Activated CD4-positive, alpha-beta T cell treated with anti-CD3 and anti-CD28 coated beads for 36 hours (primary cell): ENCODE results near the gene SLC13A2. TPM values are rescaled to one million over a fixed set of nuclear protein-coding genes. Genes with fewer than 3 reads are reported as not detected.

Experiments
- ATAC-seq: fragments of 200-7000 bp; cut with Tn5 transposase; one replicate; pipeline ENCODE4 v1.10.0; 2021; ENCODE audit warnings: mild to moderate bottlenecking, moderate library complexity
- CTCF ChIA-PET: fragments of 350-600 bp; sonication (Branson Sonifier 250); formaldehyde crosslinking; loops from one replicate; lab custom pipeline; 2021; ENCODE audit warnings: antibody characterized with exemption; lab: Charles Lee
- POLR2A ChIA-PET: fragments of 350-600 bp; sonication (Branson Sonifier 250); formaldehyde crosslinking; loops from one replicate; lab custom pipeline; 2021; ENCODE audit warnings: antibody characterized with exemption, inconsistent platforms; lab: Charles Lee
- DNase-seq: peaks from one replicate; pipeline ENCODE4 v3.0.0-alpha.2; 2020
- H3K27ac Mint-ChIP-seq: one replicate; pipeline ENCODE4 v1.8.0; 2021; ENCODE audit warnings: mixed read lengths
- H3K27me3 Mint-ChIP-seq: one replicate; pipeline ENCODE4 v1.8.0; 2021; ENCODE audit warnings: mixed read lengths
- H3K36me3 Mint-ChIP-seq: one replicate; pipeline ENCODE4 v1.8.0; 2021; ENCODE audit warnings: low read depth, mixed read lengths
- H3K4me1 Mint-ChIP-seq: one replicate; pipeline ENCODE4 v1.8.0; 2021; ENCODE audit warnings: mixed read lengths
- H3K4me3 Mint-ChIP-seq: one replicate; pipeline ENCODE4 v1.8.0; 2021; ENCODE audit warnings: mild to moderate bottlenecking, moderate library complexity, mixed read lengths
- H3K9me3 Mint-ChIP-seq: one replicate; pipeline ENCODE4 v1.8.0; 2021; ENCODE audit warnings: low read depth, mixed read lengths
- intact Hi-C, 2 experiments: fragments of 100-400 bp; cut with DNase I in 1 of 2; cut with micrococcal nuclease in 1 of 2; formaldehyde crosslinking; loops; one replicate each; pipeline versions ENCODE4 v1.14.2 to v1.15.1; 2022 to 2024; cut with DNase I, micrococcal nuclease
- total RNA-seq, 2 experiments: library from RNA; stranded (reverse); gene quantifications; one replicate each; pipeline ENCODE4 v1.2.3, GENCODE V29; 2021

The SLC13A2 gene
- total RNA-seq, 2 experiments from 2014 or later: not detected

DNA sequence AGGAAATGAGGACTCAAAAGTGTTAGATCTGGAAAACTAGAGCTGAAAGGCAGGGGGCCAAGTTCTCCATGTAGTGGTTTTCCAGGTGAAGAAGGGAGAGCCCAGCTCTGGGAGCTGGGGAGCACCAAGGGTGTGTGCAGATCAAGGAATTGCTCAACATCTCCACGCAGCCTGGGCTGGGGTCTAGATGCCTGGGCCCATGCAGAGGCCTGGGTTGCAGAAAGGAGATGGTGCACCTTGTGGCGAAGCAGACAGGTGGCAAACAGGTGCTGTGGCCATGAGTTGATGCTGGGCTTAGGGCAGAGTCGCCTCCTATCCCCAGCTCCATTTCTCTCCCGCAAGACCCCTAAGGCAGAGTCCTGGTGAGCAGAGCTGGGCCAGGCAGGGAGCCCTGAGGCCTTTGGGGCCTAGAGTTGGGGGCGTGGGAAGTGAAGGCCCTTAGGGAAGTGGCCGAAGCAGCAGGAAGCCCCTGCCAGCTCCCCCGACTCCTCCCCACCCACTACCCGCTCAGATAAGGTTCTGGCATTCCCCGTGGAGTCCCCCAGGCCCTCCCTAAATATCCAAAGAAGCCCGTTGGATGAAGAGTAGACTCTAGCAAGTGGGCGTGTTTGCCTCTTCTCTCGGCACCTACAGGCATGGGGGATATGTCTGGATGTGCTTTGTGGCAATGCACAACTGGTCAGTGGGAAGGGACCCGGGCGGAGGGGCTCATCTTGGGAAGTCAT lies 33.5 kb downstream of the SLC13A2 start:
- ATAC-seq: no peak
- intact Hi-C loops: no loop called here
- H3K4me1 Mint-ChIP-seq: no peaks in the 10 kb centered on the region
- CTCF ChIA-PET: no interaction called here
- H3K27ac Mint-ChIP-seq: no peak overlapping the region
- peaks cover 13% of the 10 kb centered on the region for H3K27me3 Mint-ChIP-seq
- no peaks in the 10 kb centered on the region for H3K36me3 Mint-ChIP-seq
- no peak for DNase-seq
- POLR2A ChIA-PET: no interaction called here
- no peaks in the 10 kb centered on the region for H3K9me3 Mint-ChIP-seq
- no peak overlapping the region for H3K4me3 Mint-ChIP-seq

DNA sequence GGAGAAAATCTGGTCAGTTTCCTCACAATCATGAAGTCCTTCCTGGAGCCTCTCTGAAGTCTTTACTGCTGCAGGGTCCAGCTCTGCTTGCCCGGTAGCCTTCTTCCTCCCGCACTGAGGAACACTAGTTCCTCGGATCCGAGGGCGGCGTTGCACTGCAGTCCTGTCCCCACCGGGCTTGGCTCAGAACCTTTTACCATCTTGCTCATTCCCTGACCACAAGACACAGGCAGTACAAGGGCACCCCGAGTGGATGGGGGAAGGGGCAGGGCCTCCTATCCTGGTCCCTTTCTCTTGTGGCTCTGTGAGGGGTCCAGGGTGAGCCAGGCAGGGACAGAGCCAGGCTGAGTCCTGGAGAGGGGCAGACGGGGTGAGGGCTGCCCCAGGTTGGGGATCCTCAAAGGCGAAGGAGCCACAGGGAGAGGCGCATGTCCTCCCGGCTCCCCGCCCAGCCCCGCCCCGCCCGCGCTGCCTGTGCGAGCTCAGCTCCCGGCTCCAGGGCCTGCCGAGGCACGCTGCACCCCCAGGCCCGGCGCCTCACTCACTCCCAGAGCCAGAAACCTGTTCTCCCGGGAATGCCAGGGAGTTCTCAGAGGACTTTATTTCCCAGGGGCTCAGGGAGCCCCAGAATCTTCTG lies 34.2 kb downstream of the SLC13A2 start:
- H3K9me3 Mint-ChIP-seq: no peaks in the 10 kb centered on the region
- POLR2A ChIA-PET: no interaction called here
- no peak overlapping the region for H3K27ac Mint-ChIP-seq
- DNase-seq: no peak
- no peaks in the 10 kb centered on the region for H3K4me1 Mint-ChIP-seq
- H3K27me3 Mint-ChIP-seq: peaks cover 13% of the 10 kb centered on the region
- H3K4me3 Mint-ChIP-seq: no peak overlapping the region
- intact Hi-C loops: no loop called here
- no peaks in the 10 kb centered on the region for H3K36me3 Mint-ChIP-seq
- ATAC-seq: no peak
- CTCF ChIA-PET: no interaction called here

DNA sequence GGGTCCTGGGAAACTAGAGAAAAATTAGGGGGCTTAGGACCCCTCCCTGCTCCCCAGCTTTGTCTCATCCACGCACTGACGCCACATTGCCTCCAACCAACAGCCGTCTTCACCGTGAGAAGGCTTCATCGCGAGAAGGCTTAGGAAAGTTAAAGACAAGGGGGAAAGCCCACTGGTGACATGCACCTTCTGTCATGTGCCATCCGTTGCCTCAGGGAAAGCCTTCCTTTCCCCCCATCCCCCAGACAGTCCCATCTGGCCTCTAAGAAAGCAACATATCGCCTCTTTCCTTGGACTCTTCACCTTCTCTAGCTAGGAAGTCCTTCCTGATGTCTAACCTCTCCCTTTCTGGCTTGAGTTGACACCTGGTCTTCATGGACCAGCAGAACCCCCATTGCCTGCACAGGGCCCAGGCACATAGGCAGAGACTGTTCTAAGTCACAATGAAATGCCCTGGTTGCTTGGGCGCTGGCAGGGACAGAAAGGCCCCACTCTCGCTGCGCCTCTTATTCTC lies 34.8 kb downstream of the SLC13A2 start:
- H3K27me3 Mint-ChIP-seq: peaks cover 14% of the 10 kb centered on the region
- no peaks in the 10 kb centered on the region for H3K9me3 Mint-ChIP-seq
- ATAC-seq: no peak
- intact Hi-C loops: no loop called here
- POLR2A ChIA-PET: no interaction called here
- no peak overlapping the region for H3K4me3 Mint-ChIP-seq
- H3K27ac Mint-ChIP-seq: no peak overlapping the region
- CTCF ChIA-PET: no interaction called here
- no peaks in the 10 kb centered on the region for H3K4me1 Mint-ChIP-seq
- DNase-seq: no peak
- H3K36me3 Mint-ChIP-seq: no peaks in the 10 kb centered on the region

DNA sequence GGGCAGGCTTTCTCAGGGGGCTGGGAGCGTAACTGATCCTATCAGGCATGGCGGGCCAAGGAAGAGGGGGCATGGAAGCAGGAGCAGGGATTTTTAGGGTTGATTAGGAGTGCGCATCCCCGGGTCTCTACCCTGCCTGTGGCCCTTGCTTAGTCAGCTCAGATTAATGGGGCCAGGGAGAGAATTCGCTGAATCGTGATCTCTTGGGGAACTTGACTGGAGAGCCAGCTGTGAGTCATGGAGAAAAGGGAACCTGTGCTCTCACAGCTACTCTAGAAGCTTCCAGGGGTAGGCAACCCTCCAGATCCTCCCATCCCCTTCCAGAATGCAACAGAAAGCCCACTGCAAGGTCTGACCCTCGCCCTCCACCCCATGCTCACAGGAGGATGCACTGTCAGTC lies 36.3 kb downstream of the SLC13A2 start:
- H3K27ac Mint-ChIP-seq: no peak overlapping the region
- DNase-seq (no peak), ATAC-seq (no peak)
- no peaks in the 10 kb centered on the region for H3K9me3 Mint-ChIP-seq
- no peaks in the 10 kb centered on the region for H3K4me1 Mint-ChIP-seq
- H3K36me3 Mint-ChIP-seq: no peaks in the 10 kb centered on the region
- intact Hi-C loops: no loop called here
- H3K27me3 Mint-ChIP-seq: peaks cover 19% of the 10 kb centered on the region
- ChIA-PET CTCF (no interaction called here), POLR2A (no interaction called here)
- no peak overlapping the region for H3K4me3 Mint-ChIP-seq

DNA sequence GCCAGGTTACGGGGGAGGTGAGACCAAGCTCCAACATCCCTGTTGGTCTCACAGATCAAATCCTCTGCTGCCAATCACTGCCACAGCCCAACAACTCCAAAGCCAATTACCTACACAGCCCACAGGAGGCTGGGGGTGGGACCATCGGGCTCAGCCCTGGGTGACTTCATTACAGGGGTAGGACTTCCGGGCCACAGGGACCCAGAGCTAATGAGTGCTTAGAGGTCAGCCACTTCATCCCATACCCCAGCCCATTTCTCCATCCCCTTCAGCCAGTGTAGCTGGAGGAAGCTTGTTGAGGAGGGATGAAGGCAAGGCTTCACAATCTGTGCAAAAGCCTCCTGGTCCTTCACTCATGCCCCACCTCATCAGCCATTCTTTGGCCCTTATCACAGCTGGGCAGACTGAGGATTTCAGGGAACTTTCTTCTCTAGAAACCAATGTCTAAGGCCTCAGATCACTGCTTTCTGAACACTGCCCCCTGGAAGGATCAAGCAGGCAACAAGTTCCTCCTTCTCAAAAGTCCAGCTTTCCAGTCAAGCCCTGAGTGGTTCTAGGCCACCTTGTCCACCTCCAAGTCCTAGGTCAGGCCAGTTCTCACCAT lies 38.5 kb downstream of the SLC13A2 start:
- no peak overlapping the region for H3K27ac Mint-ChIP-seq
- ChIA-PET CTCF (interaction anchor here (1.8 kb wide), 1 partner anchor 9 kb away, joined by 5 read pairs; no protein-coding TSS in a partner anchor), POLR2A (no interaction called here)
- H3K9me3 Mint-ChIP-seq: no peaks in the 10 kb centered on the region
- ATAC-seq (no peak), DNase-seq (no peak)
- intact Hi-C loops: no loop called here
- H3K36me3 Mint-ChIP-seq: no peaks in the 10 kb centered on the region
- peaks cover 19% of the 10 kb centered on the region for H3K27me3 Mint-ChIP-seq
- no peak overlapping the region for H3K4me3 Mint-ChIP-seq
- no peaks in the 10 kb centered on the region for H3K4me1 Mint-ChIP-seq

DNA sequence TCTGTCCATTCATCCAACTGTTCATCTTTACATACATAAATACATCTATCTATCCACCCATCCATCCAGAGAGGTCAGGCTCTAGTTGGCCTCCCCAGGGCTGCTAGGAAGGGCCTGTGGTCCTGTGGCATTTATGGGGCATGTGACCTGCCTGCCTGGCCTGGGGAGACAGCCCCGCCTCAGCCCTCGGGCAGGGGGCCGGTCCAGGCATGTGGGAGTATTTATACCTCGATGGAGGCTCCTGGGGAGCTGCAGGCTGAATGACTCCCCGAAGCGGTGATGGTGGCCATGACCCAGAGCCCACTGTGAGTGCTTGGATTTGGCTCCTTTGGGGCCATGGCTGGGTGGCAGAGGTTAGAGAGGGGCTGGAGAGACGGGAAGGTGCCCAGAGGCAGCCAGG lies 40.0 kb downstream of the SLC13A2 start:
- CTCF ChIA-PET: interaction anchor here (1.1 kb wide), 1 partner anchor 16 kb away, joined by 3 read pairs; no protein-coding TSS in a partner anchor
- ATAC-seq (no peak), DNase-seq (no peak)
- no peaks in the 10 kb centered on the region for H3K4me1 Mint-ChIP-seq
- H3K4me3 Mint-ChIP-seq: no peak overlapping the region
- peaks cover 13% of the 10 kb centered on the region for H3K27me3 Mint-ChIP-seq
- H3K36me3 Mint-ChIP-seq: no peaks in the 10 kb centered on the region
- POLR2A ChIA-PET: no interaction called here
- no peaks in the 10 kb centered on the region for H3K9me3 Mint-ChIP-seq
- intact Hi-C loops: no loop called here
- no peak overlapping the region for H3K27ac Mint-ChIP-seq

DNA sequence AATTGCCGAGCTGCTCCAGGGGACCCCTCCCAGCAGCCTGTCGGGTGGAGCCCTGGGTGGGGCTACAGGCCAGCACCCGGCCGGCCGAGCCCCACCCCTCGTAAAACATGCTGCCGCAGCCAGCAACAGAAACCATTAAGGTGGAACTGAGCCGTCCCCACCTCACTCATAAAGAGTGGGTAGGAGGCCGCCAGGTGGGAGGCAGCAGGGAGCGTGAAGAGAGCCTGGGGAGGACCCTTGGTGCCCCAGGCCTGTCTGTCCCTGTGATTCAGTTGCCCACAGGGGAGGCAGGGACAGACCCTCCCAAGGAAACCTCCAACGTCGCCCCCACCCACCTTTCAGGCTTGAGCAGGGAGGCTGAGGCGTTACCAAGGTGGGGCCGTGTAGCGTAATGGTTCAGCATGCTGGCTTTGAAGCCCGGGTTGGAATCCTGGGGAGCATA lies 41.1 kb downstream of the SLC13A2 start:
- Mint-ChIP-seq H3K9me3 (no peaks in the 10 kb centered on the region), H3K27ac (no peak overlapping the region), H3K27me3 (peaks cover 9% of the 10 kb centered on the region), H3K4me1 (no peaks in the 10 kb centered on the region), H3K4me3 (no peak overlapping the region), H3K36me3 (no peaks in the 10 kb centered on the region)
- DNase-seq: no peak
- intact Hi-C loops: no loop called here
- CTCF ChIA-PET: interaction anchor here (0.9 kb wide), 1 partner anchor 451 kb away, joined by 3 read pairs; no protein-coding TSS in a partner anchor
- ATAC-seq: no peak
- POLR2A ChIA-PET: no interaction called here

DNA sequence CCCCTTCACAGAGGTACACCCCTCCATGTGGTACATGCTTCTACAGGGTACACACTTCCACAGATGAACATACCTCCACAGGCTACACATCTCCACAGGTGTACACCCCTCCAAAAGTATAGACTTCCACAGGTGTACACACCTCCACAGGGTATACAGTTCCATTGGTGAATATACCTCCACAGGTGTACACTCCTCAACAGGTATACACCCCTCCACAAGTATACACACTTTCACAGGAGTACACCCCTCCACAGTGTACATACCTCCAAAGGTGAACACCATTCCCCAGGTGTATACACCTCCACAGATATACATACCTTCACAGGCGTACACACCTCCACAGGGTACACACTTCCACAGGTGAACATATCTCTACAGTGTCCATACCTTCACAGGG lies 42.1 kb downstream of the SLC13A2 start:
- DNase-seq (no peak), ATAC-seq (no peak)
- Mint-ChIP-seq H3K27me3 (peaks cover 6% of the 10 kb centered on the region), H3K36me3 (no peaks in the 10 kb centered on the region), H3K4me3 (no peak overlapping the region), H3K27ac (no peak overlapping the region), H3K9me3 (no peaks in the 10 kb centered on the region), H3K4me1 (no peaks in the 10 kb centered on the region)
- ChIA-PET POLR2A (no interaction called here), CTCF (no interaction called here)
- intact Hi-C loops: no loop called here

DNA sequence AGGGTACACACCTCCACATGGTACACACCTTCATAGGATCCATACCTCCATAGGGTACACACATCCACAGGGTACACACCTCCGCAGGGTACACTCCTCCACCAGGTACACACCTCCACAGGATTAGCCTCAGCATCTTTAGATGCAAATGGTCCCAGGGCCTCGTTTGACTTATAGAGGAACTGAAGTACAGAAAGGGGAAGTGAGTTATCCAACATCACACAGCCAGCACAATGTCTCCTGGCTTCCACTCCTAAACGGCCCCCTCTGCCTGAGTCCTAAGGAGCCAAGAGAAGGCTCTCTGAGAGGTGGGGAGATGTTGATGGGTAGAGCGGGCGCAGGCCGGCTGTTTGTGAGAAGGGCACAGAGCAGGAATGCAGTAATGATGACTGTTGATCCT lies 44.7 kb downstream of the SLC13A2 start:
- DNase-seq: no peak

DNA sequence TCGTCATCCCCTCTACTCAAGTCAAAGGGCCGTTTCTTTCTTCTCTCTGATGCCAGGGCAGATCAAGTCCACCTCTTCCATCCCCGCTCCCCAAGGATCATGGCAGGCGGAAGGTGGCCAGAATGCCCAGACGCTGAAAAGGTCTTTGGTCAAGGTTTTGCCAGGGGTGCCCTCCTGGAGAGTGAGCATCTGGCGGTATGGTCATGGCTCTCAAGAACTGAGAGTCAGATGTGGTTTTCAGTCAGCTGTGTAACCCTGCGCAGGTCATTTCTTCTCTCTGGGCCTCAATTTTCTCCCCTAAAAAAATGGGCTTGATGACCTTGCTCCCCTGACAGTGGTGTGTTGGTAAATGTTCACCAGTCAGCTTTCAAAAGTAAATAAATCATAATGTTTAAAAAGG lies 45.1 kb downstream of the SLC13A2 start:
- Mint-ChIP-seq H3K27me3 (peaks cover 3% of the 10 kb centered on the region), H3K4me1 (no peaks in the 10 kb centered on the region), H3K4me3 (no peak overlapping the region), H3K36me3 (no peaks in the 10 kb centered on the region), H3K27ac (no peak overlapping the region), H3K9me3 (no peaks in the 10 kb centered on the region)
- ChIA-PET POLR2A (no interaction called here), CTCF (no interaction called here)
- DNase-seq (no peak), ATAC-seq (no peak)
- intact Hi-C loops: no loop called here

More for the DNA sequence above, 44.7 kb downstream of the SLC13A2 start:
- no peak overlapping the region for H3K4me3 Mint-ChIP-seq
- CTCF ChIA-PET: no interaction called here
- no peaks in the 10 kb centered on the region for H3K4me1 Mint-ChIP-seq
- ATAC-seq: no peak
- H3K36me3 Mint-ChIP-seq: no peaks in the 10 kb centered on the region
- no peaks in the 10 kb centered on the region for H3K9me3 Mint-ChIP-seq
- H3K27me3 Mint-ChIP-seq: peaks cover 6% of the 10 kb centered on the region
- POLR2A ChIA-PET: no interaction called here
- H3K27ac Mint-ChIP-seq: no peak overlapping the region
- intact Hi-C loops: no loop called here

DNA sequence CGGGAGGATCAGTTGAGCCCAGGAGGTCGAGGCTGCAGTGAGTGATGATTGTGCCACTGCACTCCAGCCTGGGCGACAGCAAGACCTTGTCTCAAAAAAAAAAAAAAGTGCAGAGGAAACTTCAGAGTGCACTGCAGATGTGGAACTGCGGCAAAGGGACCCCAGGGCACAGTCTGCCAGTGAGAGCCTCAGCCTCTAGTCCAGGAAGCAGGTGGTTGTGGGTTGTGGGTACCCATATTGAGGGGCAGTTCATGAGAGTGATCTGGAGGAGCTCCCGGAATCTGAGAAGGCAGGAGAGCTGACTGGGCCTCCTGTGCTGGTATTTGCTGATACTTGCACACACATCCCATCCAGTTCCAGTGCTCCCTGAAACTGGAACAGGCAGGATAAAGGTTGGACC lies 45.8 kb downstream of the SLC13A2 start:
- DNase-seq: no peak
- Mint-ChIP-seq H3K9me3 (no peaks in the 10 kb centered on the region), H3K4me1 (no peaks in the 10 kb centered on the region), H3K27me3 (no peaks in the 10 kb centered on the region), H3K4me3 (no peak overlapping the region), H3K36me3 (no peaks in the 10 kb centered on the region), H3K27ac (no peak overlapping the region)
- CTCF ChIA-PET: interaction anchor here (0.8 kb wide), 1 partner anchor 17 kb away, joined by 3 read pairs; no protein-coding TSS in a partner anchor
- POLR2A ChIA-PET: no interaction called here
- no peak for ATAC-seq
- intact Hi-C loops: no loop called here
